Cardiac muscle cell (in vitro differentiated cells and primary cell): ENCODE measurements around the gene FA2H. TPM values are rescaled to one million over a fixed set of nuclear protein-coding genes. Genes with fewer than 3 reads are reported as not detected.

ENCODE experiments used
- DNase-seq, 2 donors: peaks; one replicate each; pipeline versions ENCODE4 v3.0.0 to v3.0.0-alpha.2; 2010 to 2017; ENCODE audit warnings: low read depth in 1 of 2, low spot score in 1 of 2
- H3K27ac ChIP-seq: fragments of 200-600 bp; sonication (generic); 2 replicates; pipeline ENCODE4 v1.5.1; 2016
- H3K27me3 ChIP-seq: fragments of 200-600 bp; sonication (generic); 2 replicates; pipeline ENCODE4 v1.6.0; 2016; ENCODE audit warnings: control low read depth
- H3K36me3 ChIP-seq: fragments of 200-600 bp; sonication (generic); 2 replicates; pipeline ENCODE4 v1.5.1; 2016; ENCODE audit warnings: control low read depth
- H3K4me1 ChIP-seq: fragments of 200-600 bp; sonication (generic); 2 replicates; pipeline ENCODE4 v1.8.1; 2017; ENCODE audit warnings: low read depth, mild to moderate bottlenecking, mixed run types
- H3K4me3 ChIP-seq: fragments of 200-600 bp; sonication (generic); 2 replicates; pipeline ENCODE4 v1.5.1; 2016; ENCODE audit warnings: mild to moderate bottlenecking
- H3K9me3 ChIP-seq: fragments of 200-600 bp; sonication (generic); 2 replicates; pipeline ENCODE4 v1.5.1; 2017; ENCODE audit warnings: low read depth, mild to moderate bottlenecking, control low read depth
- polyA plus RNA-seq: library from polyadenylated mRNA; unstranded; fragments of >200 nt; fragmentation: Nextera tagmentation; extraction: Ambion mirVana; gene quantifications from 2 replicates; pipeline ENCODE4 v1.2.1, GENCODE V29; 2016
- total RNA-seq: library from RNA; depleted of rRNA; stranded (reverse); fragments of >200 nt; gene quantifications from 2 replicates; pipeline ENCODE4 v1.2.3, GENCODE V29; 2016
- TF ChIP-seq, protein P1 (sequence below): IDR thresholded peaks from 2 replicates; pipeline ENCODE4 v1.5.1; 2012; ENCODE audit warnings: low read depth, mild to moderate bottlenecking, low read length

The FA2H gene
- total and polyA plus RNA-seq, 2 experiments from 2014 or later, result 0.15 to 0.82 TPM

DNA sequence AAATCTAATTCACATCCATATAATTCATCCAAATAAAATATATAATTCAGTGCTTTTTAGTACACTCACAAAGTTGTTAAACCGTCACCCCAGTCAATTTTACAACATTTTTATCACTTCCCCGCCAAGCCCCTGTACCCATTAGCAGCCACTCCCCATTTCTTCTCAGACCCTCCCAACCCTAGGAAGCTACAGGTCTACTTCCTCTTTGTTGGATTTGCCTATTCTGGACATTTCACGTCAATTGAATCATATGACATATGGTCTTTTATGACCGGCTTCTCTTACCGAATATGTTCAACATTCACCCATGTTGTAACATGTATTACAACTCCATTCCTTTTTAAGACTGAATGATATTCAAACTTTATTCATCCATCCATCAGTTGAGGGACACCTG, 54.0 kb downstream of the FA2H start:
- no peak for DNase-seq
- no peaks in the 10 kb centered on the region for H3K4me1 ChIP-seq
- H3K27me3 ChIP-seq, result no peaks in the 10 kb centered on the region
- H3K4me3 ChIP-seq, result no peak overlapping the region
- H3K9me3 ChIP-seq, result no peaks in the 10 kb centered on the region
- no peaks in the 10 kb centered on the region for H3K36me3 ChIP-seq
- no peak overlapping the region for H3K27ac ChIP-seq
- TF ChIP-seq, protein P1, sequence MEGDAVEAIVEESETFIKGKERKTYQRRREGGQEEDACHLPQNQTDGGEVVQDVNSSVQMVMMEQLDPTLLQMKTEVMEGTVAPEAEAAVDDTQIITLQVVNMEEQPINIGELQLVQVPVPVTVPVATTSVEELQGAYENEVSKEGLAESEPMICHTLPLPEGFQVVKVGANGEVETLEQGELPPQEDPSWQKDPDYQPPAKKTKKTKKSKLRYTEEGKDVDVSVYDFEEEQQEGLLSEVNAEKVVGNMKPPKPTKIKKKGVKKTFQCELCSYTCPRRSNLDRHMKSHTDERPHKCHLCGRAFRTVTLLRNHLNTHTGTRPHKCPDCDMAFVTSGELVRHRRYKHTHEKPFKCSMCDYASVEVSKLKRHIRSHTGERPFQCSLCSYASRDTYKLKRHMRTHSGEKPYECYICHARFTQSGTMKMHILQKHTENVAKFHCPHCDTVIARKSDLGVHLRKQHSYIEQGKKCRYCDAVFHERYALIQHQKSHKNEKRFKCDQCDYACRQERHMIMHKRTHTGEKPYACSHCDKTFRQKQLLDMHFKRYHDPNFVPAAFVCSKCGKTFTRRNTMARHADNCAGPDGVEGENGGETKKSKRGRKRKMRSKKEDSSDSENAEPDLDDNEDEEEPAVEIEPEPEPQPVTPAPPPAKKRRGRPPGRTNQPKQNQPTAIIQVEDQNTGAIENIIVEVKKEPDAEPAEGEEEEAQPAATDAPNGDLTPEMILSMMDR, result no peak

DNA sequence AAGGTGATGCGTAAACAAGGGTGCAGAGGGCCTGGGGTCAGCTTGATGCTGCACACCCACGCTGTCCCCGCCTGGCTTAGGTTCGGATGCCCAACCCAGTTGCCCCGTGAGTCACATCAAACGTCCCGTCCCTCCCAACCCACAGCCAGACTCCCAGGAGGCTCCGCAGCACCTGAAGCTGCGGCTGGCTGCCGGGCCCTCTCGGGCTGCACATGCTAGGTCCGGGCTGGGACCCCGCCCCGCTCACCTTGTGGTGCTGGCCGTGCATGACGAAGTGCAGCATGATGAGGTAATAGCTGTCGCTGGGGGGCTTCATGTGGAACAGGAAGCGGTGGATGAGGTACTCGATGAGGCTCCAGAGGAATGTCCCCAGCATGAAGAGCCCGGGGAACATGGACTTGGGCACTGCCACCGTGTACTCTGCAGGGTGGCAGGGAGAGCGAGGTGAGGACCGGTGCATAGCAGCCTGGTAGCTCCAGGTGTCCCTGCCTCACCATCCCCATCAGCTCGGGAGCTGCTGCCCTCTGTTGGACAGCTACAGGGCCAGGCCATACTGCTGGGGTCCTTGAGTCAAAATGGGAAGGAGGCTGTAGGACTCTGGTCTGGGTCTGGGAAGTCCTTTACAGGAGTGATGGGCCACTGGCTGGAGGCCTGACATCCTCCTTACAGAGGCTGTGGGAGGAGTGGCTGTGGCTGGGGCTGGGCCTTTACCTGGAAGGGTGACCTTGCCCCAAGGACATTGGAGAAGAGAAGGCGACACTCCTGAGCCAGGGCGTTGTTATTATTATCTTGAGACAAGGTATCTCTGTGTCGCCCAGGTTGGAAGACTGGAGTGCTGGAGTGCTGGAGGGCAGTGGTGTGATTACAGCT, 55.6 kb downstream of the FA2H start:
- H3K27ac ChIP-seq, result no peak overlapping the region

DNA sequence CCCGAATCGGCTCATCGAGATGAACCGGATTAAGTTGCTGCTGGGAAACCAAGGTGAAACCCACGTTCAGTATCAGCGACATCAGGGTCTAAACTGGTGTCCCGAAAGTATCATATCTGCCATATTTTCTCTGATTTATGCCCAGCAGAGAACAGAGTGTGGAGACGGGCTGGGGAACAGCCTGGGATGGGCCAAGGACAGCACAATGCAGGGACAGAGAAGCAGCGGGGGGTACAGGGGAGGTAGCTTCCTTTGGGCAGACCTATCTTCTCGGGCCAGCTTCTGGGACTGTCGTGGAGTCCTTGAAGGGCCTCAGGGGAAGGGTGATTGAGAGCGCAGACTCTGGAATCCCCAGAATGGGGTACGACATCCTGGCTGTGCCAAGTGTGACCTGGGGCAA, 56.5 kb downstream of the FA2H start:
- TF ChIP-seq, protein P1, result no peak
- H3K4me3 ChIP-seq, result no peak overlapping the region
- no peaks in the 10 kb centered on the region for H3K36me3 ChIP-seq
- H3K27me3 ChIP-seq, result no peaks in the 10 kb centered on the region
- no peak overlapping the region for H3K27ac ChIP-seq
- no peak for DNase-seq
- H3K9me3 ChIP-seq, result no peaks in the 10 kb centered on the region
- H3K4me1 ChIP-seq, result no peaks in the 10 kb centered on the region

More for the DNA sequence above, 55.6 kb downstream of the FA2H start:
- TF ChIP-seq, protein P1, result no peak
- H3K4me1 ChIP-seq, result no peaks in the 10 kb centered on the region
- H3K27me3 ChIP-seq, result no peaks in the 10 kb centered on the region
- H3K9me3 ChIP-seq, result no peaks in the 10 kb centered on the region
- no peaks in the 10 kb centered on the region for H3K36me3 ChIP-seq
- no peak overlapping the region for H3K4me3 ChIP-seq
- no peak for DNase-seq

DNA sequence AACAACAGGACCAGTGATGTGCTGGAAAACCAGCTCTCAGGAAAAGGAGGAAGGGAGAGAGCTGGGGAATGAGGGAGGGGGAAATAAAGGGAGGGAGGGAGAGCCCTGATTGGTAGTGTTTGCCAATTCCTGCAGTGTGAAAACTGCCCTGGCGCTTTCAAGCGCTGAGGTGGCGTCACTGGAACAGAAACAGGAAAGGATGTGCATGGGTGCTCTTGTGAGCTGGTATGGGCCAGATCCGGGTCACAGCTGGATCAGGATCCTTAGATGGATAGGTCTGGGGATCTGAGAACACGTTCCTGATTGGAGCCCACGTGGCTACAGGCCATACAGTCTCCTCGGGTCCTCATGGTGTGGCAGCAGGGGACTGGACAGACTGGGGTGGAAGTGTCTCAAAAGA, 57.3 kb downstream of the FA2H start:
- Histone ChIP-seq H3K36me3 (no peaks in the 10 kb centered on the region), H3K9me3 (no peaks in the 10 kb centered on the region), H3K27ac (no peak overlapping the region), H3K4me3 (no peak overlapping the region), H3K4me1 (no peaks in the 10 kb centered on the region), H3K27me3 (no peaks in the 10 kb centered on the region)
- TF ChIP-seq, protein P1, result no peak
- no peak for DNase-seq

DNA sequence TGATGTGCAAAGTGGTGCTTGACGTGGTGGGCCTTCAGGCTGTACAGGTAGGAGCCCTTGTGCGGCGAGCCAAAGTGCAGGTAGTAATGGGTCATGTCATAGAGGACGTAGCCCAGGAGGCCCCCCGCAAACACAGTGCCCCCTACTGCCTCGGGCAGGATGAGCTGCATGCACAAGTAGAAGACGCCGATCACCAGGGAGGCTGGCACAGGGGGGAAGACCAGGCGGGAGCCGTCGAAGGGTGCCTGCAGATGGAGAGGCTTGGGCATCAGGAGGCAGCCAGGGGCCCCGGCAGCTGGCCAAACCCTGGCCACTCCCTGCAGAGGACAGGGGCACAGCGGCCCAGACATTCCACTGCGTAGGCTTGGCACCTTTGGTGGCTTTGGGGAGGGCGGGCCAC, 58.3 kb downstream of the FA2H start:
- H3K36me3 ChIP-seq, result no peaks in the 10 kb centered on the region
- no peaks in the 10 kb centered on the region for H3K9me3 ChIP-seq
- no peaks in the 10 kb centered on the region for H3K27me3 ChIP-seq
- DNase-seq, result no peak
- H3K4me3 ChIP-seq, result no peak overlapping the region
- TF ChIP-seq, protein P1, result no peak
- no peaks in the 10 kb centered on the region for H3K4me1 ChIP-seq
- H3K27ac ChIP-seq, result no peak overlapping the region
